Left ventricle myocardium inferior (tissue), 1 donor: Measurements from ENCODE around the gene AUTS2. TPM values are rescaled to one million over a fixed set of nuclear protein-coding genes. Genes with fewer than 3 reads are reported as not detected.

Experiments
- DNase-seq: peaks from one replicate; pipeline ENCODE4 v3.0.0-alpha.2; 2020
- H3K27ac ChIP-seq: fragments of 200-600 bp; replicated peaks from 2 replicates; pipeline ENCODE4 v1.8.0; 2021
- H3K27me3 ChIP-seq: fragments of 200-600 bp; 2 replicates; pipeline ENCODE4 v1.8.0; 2021; ENCODE audit warnings: low read depth
- H3K36me3 ChIP-seq: fragments of 200-600 bp; 2 replicates; pipeline ENCODE4 v1.8.0; 2021
- H3K4me1 ChIP-seq: fragments of 200-600 bp; 2 replicates; pipeline ENCODE4 v1.8.0; 2021
- H3K4me3 ChIP-seq: fragments of 200-600 bp; 2 replicates; pipeline ENCODE4 v1.8.0; 2021; ENCODE audit warnings: mild to moderate bottlenecking, moderate library complexity
- H3K9me3 ChIP-seq: fragments of 200-600 bp; replicated peaks from 2 replicates; pipeline ENCODE4 v1.8.0; 2021
- intact Hi-C: fragments of 100-400 bp; cut with micrococcal nuclease; formaldehyde crosslinking; loops from one replicate; pipeline ENCODE4 v1.11.0; 2022
- total RNA-seq: library from RNA; stranded (reverse); fragmentation: NEBNext Ultra II Directional; extraction: Animal tissue kit (Norgen Biotek cat#: 25700); gene quantifications from one replicate; pipeline ENCODE4 v1.2.1, GENCODE V29; 2021
- TF ChIP-seq, protein P1 (sequence below): fragments of 200-600 bp; IDR thresholded peaks from 2 replicates; pipeline ENCODE4 v1.8.0; 2021; ENCODE audit warnings: antibody characterized with exemption, mild to moderate bottlenecking, borderline replicate concordance
- donor health status: DM: no; HTN: yes; CAD: no; lungs with severe emphysema.

The AUTS2 gene
- total RNA-seq, 1 donor from 2014 or later = 10.5 TPM

- H3K27me3 ChIP-seq = peaks cover 6% of the 10 kb centered on the region
- TF ChIP-seq, protein P1, sequence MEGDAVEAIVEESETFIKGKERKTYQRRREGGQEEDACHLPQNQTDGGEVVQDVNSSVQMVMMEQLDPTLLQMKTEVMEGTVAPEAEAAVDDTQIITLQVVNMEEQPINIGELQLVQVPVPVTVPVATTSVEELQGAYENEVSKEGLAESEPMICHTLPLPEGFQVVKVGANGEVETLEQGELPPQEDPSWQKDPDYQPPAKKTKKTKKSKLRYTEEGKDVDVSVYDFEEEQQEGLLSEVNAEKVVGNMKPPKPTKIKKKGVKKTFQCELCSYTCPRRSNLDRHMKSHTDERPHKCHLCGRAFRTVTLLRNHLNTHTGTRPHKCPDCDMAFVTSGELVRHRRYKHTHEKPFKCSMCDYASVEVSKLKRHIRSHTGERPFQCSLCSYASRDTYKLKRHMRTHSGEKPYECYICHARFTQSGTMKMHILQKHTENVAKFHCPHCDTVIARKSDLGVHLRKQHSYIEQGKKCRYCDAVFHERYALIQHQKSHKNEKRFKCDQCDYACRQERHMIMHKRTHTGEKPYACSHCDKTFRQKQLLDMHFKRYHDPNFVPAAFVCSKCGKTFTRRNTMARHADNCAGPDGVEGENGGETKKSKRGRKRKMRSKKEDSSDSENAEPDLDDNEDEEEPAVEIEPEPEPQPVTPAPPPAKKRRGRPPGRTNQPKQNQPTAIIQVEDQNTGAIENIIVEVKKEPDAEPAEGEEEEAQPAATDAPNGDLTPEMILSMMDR = no peak
- DNase-seq = no peak
- no peak overlapping the region for H3K4me3 ChIP-seq
- H3K4me1 ChIP-seq = peaks cover 26% of the 10 kb centered on the region
- intact Hi-C loops = no loop called here
- H3K36me3 ChIP-seq = no peaks in the 10 kb centered on the region
- H3K27ac ChIP-seq = no peak overlapping the region
- no peaks in the 10 kb centered on the region for H3K9me3 ChIP-seq
Observed at GRCh38 chr7:69610374-69611084, 12.3 kb downstream of the AUTS2 start.

GRCh38 chr7:69612981-69613380, 14.7 kb downstream of the AUTS2 start:
- H3K9me3 ChIP-seq = no peaks in the 10 kb centered on the region
- TF ChIP-seq, protein P1 = no peak
- H3K27me3 ChIP-seq = no peaks in the 10 kb centered on the region
- no peak overlapping the region for H3K4me3 ChIP-seq
- DNase-seq = no peak
- intact Hi-C loops = no loop called here
- peaks cover 26% of the 10 kb centered on the region for H3K4me1 ChIP-seq
- no peaks in the 10 kb centered on the region for H3K36me3 ChIP-seq
- H3K27ac ChIP-seq = no peak overlapping the region

DNA sequence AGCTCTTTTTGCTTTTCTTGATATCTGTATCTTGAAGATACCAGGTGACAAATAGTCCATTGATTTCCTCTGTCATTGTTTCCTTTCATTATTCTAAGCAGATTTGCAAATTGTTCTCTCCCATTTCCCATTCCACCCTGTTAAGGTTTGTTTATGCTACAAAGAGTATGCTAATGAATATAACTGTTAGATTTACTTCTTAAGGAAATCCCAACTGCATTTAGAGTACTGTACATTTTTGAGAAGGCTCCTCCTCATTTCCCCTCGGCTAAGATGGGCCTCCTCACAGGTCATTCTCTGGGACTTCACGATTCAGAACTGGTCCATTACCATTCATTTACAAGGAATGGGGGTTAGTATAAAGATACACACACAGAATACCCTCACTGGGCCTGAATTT, 15.6 kb downstream of the AUTS2 start:
- no peak for DNase-seq
- intact Hi-C loops = no loop called here
- Histone ChIP-seq H3K4me1 (peaks cover 26% of the 10 kb centered on the region), H3K36me3 (no peaks in the 10 kb centered on the region), H3K4me3 (no peak overlapping the region), H3K27ac (no peak overlapping the region), H3K27me3 (no peaks in the 10 kb centered on the region), H3K9me3 (no peaks in the 10 kb centered on the region)
- TF ChIP-seq, protein P1 = no peak

DNA sequence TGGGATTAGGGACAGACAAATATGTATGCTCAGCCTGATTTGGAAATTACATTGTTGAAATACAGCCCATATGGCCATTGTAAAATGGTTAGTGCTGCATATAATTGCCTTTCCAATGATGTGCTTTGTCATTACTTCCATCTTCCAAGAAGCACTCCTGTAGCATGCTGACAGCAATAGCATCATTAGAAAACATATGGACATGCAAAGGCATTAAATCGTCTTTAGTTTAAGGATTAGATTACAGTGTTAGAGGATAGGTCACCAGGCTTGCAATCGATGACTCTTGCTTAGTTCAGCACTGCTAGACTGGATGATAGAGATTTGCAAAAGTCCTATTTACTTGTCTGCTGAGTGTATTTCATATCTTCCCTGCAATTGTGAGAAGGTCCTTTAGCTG, 17.4 kb downstream of the AUTS2 start:
- TF ChIP-seq, protein P1 = no peak
- Histone ChIP-seq H3K27me3 (no peaks in the 10 kb centered on the region), H3K4me3 (no peak overlapping the region), H3K9me3 (no peaks in the 10 kb centered on the region), H3K4me1 (peaks cover 16% of the 10 kb centered on the region), H3K36me3 (no peaks in the 10 kb centered on the region), H3K27ac (no peak overlapping the region)
- intact Hi-C loops = no loop called here
- DNase-seq = no peak

- TF ChIP-seq, protein P1 = no peak
- H3K4me1 ChIP-seq = peaks cover 13% of the 10 kb centered on the region
- intact Hi-C loops = no loop called here
Observed at GRCh38 chr7:69617364-69617763, 19.1 kb downstream of the AUTS2 start.

More at GRCh38 chr7:69617364-69617763, 19.1 kb downstream of the AUTS2 start:
- Histone ChIP-seq H3K27ac (no peak overlapping the region), H3K27me3 (no peaks in the 10 kb centered on the region), H3K4me3 (no peak overlapping the region), H3K36me3 (no peaks in the 10 kb centered on the region), H3K9me3 (no peaks in the 10 kb centered on the region)
- DNase-seq = no peak
